NCI-H345 (cell line): Measurements from ENCODE around the gene IL12RB1.

Source experiments
- DNase-seq: peaks from one replicate; lab custom pipeline; 2025; lab: John Stamatoyannopoulos, UW

Gene IL12RB1

GRCh38 chr19:18086590-18087138 lies at the start of gene IL12RB1:
Gene IL12RB1, minus strand, starts transcription at chr19:18086934. Its CDS starts 111 bp downstream, at chr19:18086823.
- DNase-seq: no peak

- DNase-seq: no peak
These were observed 49.2 kb upstream of the IL12RB1 start for GRCh38 chr19:18135712-18136584.

DNA sequence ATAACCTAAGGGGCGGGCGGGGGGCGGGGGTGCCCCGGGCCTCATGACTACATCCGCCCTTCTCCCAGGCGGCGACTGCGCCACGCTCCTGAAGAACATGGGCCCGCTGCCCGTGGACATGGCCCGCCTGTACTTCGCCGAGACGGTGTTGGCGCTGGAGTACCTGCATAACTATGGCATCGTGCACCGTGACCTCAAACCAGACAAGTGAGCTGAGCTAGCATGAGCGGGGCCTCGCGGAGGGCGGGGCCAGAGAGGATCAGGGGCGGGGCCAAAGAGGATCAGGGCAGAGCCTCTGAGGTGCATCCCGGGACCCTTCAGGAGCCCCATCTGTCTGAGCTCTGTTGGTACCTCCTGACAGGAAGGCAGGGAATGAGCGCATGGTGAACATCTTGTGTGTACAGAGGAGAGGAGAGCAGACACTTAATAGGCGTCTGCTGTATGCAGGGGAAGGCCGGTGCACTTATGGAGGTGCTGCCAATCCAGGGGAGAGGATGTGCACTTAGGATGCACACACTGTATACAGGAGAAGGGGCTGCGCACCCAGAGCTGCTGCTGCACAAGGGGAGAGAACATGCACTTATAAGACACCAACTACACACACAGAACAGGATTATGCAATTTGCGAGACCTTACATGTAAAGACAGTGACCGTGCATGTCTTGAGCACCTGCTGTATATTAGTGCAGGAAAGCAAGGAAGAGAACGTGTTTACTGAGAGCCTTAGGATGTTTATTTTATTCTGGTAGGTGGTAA lies 45.3 kb upstream of the IL12RB1 start:
- DNase-seq: no peak

DNA sequence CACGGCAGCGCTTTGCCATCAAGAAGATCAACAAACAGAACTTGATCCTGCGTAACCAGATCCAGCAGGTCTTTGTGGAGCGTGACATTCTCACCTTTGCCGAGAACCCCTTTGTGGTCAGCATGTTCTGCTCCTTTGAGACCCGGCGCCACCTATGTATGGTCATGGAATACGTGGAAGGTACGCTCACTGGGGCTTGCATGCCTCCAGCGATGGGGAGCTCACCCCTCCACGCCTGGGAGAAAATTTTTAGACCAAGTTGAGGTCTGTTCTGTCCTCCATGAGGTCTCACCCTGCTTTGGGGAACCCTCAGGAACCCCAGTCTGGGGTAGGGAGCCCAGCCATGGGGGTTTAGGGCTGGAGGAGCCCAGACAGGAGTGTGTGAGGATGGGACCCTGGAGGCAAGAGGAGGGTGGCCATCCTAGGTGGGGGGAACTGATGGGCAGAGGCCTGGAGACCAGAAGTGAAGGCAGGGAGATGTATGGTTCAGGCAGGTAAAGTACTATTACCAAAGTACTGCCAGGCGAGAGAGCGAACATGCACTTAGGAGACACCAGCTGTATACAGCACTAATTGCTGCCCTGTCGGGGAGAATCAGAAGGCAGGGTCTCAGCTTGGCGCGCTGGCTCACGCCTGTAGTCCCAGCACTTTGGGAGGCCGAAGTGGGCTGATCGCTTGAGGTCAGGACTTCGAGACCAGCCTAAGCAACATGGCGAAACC lies 43.9 kb upstream of the IL12RB1 start:
- no peak for DNase-seq

GRCh38 chr19:18128805-18129204 lies 42.1 kb upstream of the IL12RB1 start:
- DNase-seq: no peak

- no peak for DNase-seq
These were observed 41.3 kb upstream of the IL12RB1 start for GRCh38 chr19:18128044-18128443.

DNA sequence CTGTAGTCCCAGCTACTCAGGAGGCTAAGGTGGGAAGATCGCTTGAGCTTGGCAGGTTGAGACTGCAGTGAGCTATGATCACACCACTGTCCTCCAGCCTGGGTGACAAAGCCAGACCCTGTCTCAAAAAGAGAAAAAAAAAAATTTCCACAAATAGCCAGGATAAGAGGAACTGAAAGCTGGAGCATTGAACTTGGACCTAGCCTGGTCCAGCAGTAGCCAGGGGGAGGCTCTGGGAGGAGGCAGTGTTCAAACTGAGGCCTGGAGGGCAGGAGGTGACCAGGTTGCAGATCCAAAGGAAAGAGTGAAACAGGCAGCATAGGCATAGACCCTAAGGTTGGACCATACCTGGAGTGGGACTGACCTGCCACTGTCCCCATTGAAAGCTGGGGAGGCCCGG lies 39.4 kb upstream of the IL12RB1 start:
- DNase-seq: no peak

GRCh38 chr19:18123819-18124218 lies 37.1 kb upstream of the IL12RB1 start:
- DNase-seq: no peak

GRCh38 chr19:18122860-18123795 lies 36.4 kb upstream of the IL12RB1 start:
- no peak for DNase-seq

- no peak for DNase-seq
These were observed 35.7 kb upstream of the IL12RB1 start for GRCh38 chr19:18122424-18122823.

GRCh38 chr19:18121166-18121565 lies 34.4 kb upstream of the IL12RB1 start:
- no peak for DNase-seq

DNA sequence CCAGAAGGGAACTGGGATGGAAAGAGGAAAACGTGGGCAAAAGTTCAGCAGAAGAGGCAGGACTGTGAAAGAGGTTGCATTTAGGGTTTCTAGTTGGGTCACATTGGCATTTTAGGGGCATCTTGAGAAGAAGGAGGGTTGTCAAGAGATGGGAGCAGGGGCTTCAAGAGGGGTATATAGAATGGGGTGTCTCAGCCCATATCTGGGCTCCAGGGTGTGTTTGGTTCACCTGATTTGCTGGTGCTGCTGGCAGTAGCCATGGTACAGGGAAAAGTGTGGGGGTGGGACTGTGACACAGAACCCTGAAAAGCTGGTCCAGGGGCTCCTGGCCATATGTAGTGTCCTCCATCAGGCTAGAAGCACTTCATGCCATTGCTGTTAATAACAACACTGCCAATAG lies 33.4 kb upstream of the IL12RB1 start:
- DNase-seq: no peak

GRCh38 chr19:18119717-18120105 lies 33.0 kb upstream of the IL12RB1 start:
- DNase-seq: no peak

DNA sequence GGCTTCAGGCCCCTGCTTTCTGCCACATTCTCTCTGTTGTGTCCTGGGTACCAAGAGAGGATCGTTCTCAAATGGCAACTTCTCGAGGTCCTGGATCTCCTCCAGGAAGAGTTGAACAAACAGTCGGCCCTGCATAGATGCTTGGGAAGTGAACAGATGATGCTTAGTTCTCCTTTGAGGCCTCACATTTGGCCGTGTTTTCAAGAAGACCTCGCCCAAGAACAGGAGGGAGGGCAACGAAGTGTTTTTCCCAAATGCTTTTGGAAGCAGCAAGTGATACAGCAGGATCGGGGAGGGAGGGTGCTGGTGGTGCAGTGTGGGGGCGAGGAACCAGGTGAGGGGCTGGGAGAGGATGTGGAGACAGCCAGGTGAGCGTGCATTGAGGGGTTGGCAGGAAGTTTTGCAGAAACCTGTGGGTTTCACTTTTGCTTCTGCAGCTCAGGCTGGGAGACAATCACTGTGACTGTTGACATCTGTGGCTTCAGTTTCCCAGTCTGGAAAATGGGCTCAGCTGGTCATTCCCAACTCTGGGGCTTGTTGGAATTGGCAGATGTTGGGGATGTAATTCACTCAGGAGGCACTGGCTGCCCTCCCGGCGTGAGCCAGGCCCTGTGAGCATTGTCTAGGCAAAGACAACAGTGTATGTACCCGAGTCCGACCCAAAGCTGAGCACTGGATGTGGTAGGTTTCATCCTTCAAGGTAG lies 32.4 kb upstream of the IL12RB1 start:
- DNase-seq: no peak

DNA sequence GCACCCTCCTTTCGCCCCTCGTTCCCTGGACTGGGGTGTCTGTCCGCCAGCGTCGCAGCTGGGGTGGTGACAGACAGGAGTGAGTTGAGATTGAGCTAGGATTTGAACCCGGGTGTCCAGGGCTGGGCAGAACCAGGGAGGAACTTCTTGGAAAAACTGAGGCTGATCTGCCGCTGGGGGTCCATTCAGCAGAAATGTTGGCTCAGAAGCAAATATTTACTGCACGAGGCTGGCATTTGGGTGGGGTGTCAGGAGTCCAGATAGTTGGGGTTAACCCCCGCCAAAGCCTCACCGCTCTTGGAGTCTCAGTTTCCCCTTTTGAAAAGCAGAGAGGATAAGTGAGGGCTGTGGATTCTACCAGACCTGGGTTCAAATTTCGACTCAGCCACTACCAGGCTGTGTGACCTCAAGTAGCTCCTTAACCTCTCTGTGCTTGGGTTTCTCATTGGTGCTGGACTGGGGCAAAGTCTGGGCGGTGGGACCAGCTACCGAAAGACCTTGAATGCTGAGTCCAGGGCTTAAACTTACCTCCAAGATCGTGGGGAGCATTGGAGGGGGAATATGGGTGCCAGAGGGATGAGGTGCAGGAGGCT lies 31.8 kb upstream of the IL12RB1 start:
- DNase-seq: no peak

GRCh38 chr19:18117692-18118378 lies 31.1 kb upstream of the IL12RB1 start:
- peak; percentile 87 for DNase-seq

- DNase-seq: no peak
These were observed 30.6 kb upstream of the IL12RB1 start for GRCh38 chr19:18117364-18117691.

- no peak for DNase-seq
These were observed 27.7 kb upstream of the IL12RB1 start for GRCh38 chr19:18114483-18114882.

GRCh38 chr19:18113827-18114226 lies 27.1 kb upstream of the IL12RB1 start:
- no peak for DNase-seq
